Measurements from ENCODE around the gene COL8A2. TPM values are rescaled to one million over a fixed set of nuclear protein-coding genes. Genes with fewer than 3 reads are reported as not detected.
A peak's percentile ranks its signal among the peaks of the same experiment; 100 is the strongest.

The COL8A2 gene
- total RNA-seq, 1 donor from 2014 or later = 16.2 TPM

DNA sequence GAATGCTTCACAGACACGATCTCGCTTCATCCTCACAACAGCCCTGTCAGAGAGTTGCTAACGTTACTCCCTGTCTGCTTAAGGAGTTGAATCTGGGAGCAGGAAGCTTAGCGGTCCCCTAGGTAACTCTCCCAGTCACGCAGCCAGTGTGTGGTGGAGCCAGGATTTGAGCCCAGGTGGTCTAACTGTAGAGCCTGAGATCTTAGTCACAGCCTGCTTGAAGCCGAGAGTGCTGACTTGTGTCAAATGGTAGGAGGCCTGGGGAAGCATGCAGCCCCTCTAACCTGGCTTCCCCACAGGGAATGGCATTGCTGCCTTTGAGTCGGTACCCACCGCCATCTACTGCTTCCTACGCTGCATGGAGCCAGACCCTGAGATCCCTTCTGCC, 32.2 kb downstream of the COL8A2 start:
- ATAC-seq (no peak), DNase-seq (no peak)
- Histone ChIP-seq H3K9me3 (no peaks in the 10 kb centered on the region), H3K4me3 (no peak overlapping the region), H3K27ac (no peak overlapping the region), H3K36me3 (peaks cover 49% of the 10 kb centered on the region), H3K4me1 (peaks cover 32% of the 10 kb centered on the region), H3K27me3 (no peaks in the 10 kb centered on the region)
- intact Hi-C loops (cut with DNase I) = no loop called here
- TF ChIP-seq, protein P1, sequence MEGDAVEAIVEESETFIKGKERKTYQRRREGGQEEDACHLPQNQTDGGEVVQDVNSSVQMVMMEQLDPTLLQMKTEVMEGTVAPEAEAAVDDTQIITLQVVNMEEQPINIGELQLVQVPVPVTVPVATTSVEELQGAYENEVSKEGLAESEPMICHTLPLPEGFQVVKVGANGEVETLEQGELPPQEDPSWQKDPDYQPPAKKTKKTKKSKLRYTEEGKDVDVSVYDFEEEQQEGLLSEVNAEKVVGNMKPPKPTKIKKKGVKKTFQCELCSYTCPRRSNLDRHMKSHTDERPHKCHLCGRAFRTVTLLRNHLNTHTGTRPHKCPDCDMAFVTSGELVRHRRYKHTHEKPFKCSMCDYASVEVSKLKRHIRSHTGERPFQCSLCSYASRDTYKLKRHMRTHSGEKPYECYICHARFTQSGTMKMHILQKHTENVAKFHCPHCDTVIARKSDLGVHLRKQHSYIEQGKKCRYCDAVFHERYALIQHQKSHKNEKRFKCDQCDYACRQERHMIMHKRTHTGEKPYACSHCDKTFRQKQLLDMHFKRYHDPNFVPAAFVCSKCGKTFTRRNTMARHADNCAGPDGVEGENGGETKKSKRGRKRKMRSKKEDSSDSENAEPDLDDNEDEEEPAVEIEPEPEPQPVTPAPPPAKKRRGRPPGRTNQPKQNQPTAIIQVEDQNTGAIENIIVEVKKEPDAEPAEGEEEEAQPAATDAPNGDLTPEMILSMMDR (IDR thresholded peaks at IDR 0.05) = no peak

DNA sequence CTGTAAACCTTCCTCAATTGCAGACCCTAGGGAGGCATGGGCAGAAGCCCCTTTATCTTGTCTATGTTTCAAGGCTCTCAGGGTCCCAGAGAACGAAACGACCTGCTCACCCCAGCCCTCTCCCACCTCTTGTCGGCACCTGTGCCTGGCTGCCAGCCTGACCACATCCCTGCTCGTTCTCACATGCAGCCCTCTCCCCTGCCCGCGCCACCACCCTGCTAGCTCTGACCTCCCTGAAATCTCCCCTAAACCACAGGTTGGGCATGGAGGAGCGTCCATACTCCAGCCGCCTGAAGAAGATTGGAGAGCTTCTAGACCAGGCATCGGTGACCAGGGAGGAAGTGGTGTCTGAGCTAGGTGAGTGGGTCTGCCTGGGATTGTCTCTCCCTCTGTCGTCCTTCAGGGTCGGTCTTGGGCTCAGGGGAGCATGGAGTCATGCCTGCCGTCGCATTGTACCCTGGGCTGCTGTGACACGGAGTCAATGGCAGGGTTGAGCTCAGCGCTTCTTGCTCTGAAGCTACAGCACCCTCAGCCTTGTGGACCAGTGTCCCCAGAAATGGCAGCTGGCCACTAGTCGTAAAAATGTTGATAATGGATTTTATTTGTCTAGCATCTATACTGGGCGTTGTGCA, 32.7 kb downstream of the COL8A2 start:
- Histone ChIP-seq H3K27ac (no peak overlapping the region), H3K4me1 (peaks cover 32% of the 10 kb centered on the region), H3K27me3 (no peaks in the 10 kb centered on the region), H3K4me3 (no peak overlapping the region), H3K36me3 (peaks cover 49% of the 10 kb centered on the region), H3K9me3 (no peaks in the 10 kb centered on the region)
- ATAC-seq = no peak
- intact Hi-C loops (cut with DNase I) = no loop called here
- TF ChIP-seq, protein P1 (IDR thresholded peaks at IDR 0.05) = no peak
- peak; percentile 52 for DNase-seq

DNA sequence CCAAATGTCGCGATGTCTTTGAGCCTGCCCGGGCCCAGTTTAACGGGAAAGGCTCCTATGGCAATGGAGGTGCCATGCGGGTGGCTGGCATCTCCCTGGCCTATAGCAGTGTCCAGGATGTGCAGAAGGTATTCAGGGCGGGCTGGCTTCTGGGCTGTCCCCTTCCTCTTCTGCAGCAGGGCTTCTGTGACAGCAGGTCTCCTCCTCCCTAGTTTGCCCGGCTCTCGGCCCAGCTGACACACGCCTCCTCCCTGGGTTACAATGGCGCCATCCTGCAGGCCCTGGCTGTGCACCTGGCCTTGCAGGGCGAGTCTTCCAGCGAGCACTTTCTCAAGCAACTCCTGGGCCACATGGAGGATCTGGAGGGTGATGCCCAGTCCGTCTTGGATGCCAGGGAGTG, 33.3 kb downstream of the COL8A2 start:
- peaks cover 31% of the 10 kb centered on the region for H3K4me1 ChIP-seq
- peak; percentile 46 for DNase-seq
- no peak overlapping the region for H3K27ac ChIP-seq
- no peak overlapping the region for H3K4me3 ChIP-seq
- H3K9me3 ChIP-seq = no peaks in the 10 kb centered on the region
- no peak for ATAC-seq
- TF ChIP-seq, protein P1 (IDR thresholded peaks at IDR 0.05) = no peak
- H3K36me3 ChIP-seq = peaks cover 48% of the 10 kb centered on the region
- intact Hi-C loops (cut with DNase I) = no loop called here
- H3K27me3 ChIP-seq = no peaks in the 10 kb centered on the region

DNA sequence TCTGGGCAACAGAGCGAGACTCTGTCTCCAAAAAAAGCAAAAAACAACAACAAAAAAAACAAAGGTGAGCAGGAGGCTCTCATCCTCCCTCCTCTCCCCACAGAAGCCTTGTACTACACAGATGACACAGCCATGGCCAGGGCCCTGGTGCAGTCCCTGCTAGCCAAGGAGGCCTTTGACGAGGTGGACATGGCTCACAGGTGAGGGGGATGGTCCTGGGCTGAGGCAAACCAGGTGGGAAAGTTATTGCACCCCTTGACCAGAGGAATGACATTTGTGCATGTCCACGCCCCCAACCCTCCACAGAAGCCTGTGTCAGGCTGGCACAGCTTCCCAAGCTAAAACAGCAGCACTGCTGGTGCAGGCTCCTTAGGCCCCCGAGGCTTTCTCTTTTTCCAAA, 33.9 kb downstream of the COL8A2 start:
- TF ChIP-seq, protein P1 (IDR thresholded peaks at IDR 0.05) = no peak
- Histone ChIP-seq H3K4me3 (no peak overlapping the region), H3K27me3 (no peaks in the 10 kb centered on the region), H3K9me3 (no peaks in the 10 kb centered on the region), H3K4me1 (peaks cover 25% of the 10 kb centered on the region), H3K36me3 (peaks cover 43% of the 10 kb centered on the region), H3K27ac (no peak overlapping the region)
- DNase-seq = peak; percentile 39
- intact Hi-C loops (cut with DNase I) = no loop called here
- ATAC-seq = no peak

DNA sequence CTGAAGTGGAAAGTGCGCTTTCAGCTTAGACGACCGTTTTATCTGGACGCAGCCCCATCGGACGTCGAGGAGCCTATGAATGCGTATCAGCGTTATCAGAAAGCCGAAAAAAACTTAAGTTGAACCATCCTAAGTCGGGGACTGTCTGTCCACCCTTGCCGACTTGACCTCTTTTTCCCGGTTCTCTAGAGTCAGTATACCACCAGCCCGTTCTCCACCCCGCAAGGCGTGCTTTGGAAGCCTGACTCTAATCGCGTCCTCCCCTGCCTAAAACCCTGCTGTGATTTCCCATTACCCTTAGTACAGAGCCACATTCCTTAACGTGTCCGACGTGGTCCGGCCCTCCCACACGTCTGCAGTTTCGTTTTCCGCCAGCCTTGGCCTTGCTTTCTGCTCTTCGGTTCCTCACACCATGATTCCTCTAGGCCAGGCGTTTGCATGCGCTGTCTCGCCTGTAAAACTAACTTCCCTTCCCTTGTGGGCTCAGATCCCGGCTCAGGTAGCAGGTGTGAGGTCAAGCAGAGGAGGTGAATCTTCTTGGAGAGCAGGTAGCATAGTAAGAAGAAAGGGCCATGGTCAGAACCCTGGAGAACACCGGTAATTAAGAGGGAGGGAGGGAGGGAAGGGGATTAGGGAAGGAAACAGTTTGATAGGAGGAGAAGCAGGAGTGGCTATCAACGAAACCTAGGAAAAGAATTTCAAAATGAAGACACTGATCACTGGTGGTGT, 35.5 kb downstream of the COL8A2 start:
- H3K4me1 ChIP-seq = peaks cover 18% of the 10 kb centered on the region
- peak overlapping the region; percentile 94 for H3K27ac ChIP-seq
- ATAC-seq (peak; percentile 47), DNase-seq (peak; percentile 72)
- H3K27me3 ChIP-seq = no peaks in the 10 kb centered on the region
- no peaks in the 10 kb centered on the region for H3K9me3 ChIP-seq
- H3K36me3 ChIP-seq = peaks cover 36% of the 10 kb centered on the region
- peak overlapping the region; percentile 100 for H3K4me3 ChIP-seq
- intact Hi-C loops (cut with DNase I) = no loop called here
- TF ChIP-seq, protein P1 (IDR thresholded peaks at IDR 0.05) = no peak
